NCI-H2227 treated with DMSO at 0.1 percent for 48 hours (cell line): ENCODE data around the gene FSTL4.

Experiments used
- DNase-seq: peaks from one replicate; lab custom pipeline; 2025; lab: John Stamatoyannopoulos, UW

The FSTL4 gene

DNA sequence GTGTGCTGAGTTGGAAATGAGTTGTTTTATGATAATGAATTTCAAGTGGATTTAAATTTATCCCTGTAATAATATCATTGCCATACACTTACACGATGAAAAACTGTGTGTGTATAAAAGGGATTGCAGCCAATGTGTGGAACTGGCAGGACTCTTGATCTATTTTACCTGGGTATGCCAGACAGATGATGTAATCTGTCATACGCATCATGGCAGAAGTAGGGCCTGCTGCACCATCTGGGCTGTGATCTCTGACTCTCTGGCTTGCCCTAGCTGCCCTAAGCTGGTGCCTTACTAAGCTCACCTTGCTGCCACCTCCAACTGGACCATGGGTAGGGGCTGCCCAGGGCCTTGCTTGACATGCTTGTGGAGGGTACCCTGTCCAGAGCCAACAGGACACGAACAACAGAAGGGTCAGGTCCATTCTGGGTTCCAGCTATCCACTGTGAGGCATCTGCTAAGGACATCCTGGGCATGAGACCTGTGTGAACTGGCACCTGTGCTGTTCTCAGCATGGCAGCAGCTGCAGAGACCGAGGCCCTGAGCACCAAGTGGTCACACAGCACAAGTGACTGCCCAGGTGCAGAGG is 184.2 kb downstream of the FSTL4 start:
- no peak for DNase-seq

DNA sequence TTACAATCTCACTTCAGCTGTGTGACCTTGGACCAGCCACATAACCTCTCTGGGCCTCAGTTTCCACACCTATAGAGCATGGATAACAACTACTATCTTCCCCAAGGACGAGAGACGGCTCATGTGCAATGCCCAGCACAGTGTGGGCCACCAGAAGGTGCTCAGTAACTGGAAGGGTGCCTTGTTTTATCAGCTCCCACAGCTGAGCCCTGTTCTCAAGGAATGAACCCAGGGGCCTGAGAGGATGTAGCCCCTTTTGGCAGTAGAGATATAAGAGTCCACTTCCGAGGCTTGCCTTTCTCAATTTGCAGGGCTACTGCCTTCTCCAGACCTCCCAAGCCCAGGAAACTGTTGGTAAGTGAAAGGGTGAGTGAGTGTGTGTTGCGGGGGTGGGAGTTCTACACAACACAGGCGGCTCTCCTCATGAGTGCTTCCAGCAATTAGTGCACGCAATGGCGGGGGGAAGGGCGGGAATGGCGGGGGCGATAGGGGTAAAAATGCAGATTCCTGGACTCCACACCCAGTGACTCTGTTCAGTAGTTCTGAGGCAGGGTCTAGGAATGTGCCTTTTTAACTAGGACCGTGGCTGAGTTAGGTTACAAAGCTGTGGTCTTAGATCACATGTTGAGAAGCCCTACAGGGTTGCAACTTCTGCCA is 185.1 kb downstream of the FSTL4 start:
- no peak for DNase-seq

DNA sequence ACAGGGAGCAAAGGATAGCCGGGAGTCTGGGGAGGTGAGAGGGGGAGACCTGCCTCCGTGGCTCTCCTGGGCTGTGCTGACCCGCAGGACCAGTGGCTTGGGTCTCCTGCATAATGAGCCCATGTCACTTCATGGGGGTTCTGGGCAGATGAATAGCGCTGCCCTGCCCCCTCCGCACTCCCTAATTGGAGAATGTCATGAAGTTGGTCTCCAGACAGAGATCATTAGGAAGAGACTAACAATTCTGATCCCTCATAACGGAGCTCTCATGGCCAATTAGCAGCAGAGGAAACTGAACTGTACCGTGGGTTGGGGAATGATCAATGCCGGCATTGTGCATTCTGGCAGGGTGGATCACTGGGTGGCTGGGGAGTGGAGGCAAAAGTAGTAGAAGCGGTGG is 186.1 kb downstream of the FSTL4 start:
- DNase-seq = no peak

- no peak for DNase-seq
These were observed 186.6 kb downstream of the FSTL4 start for GRCh38 chr5:133425764-133426163.

DNA sequence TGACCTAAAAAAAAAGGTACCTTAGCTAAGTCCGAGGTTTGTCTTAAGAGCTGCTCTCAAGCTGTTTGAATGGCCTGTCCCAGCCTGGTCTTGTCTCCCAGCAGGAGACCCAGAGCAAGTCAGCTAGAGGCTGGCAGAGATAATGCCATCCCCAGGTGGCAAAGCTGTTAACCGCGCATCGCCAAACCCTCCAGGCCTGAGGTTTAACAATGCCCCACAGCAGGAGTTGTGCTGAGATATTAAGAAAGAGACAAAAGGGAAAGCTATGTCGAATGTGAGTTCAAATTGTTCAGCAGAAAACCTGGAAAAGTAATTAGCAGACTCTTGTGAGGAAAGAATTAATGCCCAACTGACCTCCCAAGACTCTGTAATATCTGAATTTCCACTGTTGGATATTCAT is 187.1 kb downstream of the FSTL4 start:
- DNase-seq = peak; percentile 27

DNA sequence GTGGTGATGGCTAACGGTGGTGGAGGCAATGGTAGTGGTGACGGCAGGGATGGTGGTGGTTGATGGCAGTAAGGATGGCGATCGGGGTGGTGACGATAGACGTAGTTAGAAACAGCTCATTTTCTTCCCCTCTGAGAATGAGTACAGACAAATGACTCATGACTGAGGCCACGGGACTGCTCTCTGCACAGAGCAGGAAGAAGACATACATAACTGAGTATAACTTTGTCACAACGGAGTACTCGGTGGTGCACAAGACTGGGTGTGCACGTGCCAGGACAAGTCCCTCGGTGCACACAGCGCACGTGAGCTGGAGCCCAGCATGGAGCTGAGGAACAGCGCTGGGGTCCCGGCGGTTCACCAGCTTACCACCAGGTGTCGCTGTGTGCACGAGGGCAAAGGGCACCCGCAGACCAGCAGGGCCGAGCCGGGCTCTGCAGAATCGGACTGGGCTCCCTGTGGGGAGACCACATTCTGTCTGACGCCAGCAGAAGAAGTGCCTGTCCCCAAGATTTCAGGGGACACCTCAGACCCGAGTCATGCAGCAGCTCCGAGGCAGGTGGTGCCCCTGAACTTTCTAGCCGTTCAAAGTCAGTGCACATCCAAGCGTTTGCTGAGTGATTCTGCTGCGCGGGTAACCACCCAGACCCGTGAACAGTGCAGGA is 188.6 kb downstream of the FSTL4 start:
- DNase-seq = no peak

DNA sequence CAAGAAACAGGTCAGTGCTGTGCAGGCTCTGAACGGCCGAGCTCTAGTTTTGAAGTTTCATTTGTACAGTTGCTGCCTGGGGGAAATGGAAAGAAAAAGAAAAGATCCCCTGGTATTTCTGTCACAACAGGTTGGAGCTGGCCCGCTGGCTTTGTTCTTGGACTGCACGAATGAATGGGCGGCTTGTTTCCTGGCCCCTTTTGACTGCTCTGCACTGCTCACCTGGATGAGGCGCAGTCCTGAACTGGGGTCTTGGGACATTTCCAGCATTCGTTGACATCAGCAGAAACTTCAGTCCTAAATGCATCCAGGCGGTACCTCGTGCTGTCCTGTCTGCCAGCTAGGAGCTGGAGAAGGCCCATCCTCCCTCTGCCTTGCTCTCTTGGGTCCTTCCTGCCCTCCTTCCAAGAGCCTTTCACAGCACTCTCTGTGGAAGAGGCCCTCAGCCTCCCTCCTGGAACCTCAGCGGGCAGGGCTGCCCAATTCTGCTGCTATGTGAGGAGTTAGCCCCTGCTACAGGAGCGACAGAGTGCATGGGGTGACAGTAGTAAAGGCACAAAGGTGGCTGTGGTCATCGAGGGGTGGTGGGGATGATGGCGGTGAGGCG is 189.2 kb downstream of the FSTL4 start:
- DNase-seq = no peak

- DNase-seq = no peak
These were observed 190.5 kb downstream of the FSTL4 start for GRCh38 chr5:133421806-133422205.

- DNase-seq = no peak
These were observed 190.9 kb downstream of the FSTL4 start for GRCh38 chr5:133421394-133421793.

- no peak for DNase-seq
These were observed 191.7 kb downstream of the FSTL4 start for GRCh38 chr5:133420440-133421301.

DNA sequence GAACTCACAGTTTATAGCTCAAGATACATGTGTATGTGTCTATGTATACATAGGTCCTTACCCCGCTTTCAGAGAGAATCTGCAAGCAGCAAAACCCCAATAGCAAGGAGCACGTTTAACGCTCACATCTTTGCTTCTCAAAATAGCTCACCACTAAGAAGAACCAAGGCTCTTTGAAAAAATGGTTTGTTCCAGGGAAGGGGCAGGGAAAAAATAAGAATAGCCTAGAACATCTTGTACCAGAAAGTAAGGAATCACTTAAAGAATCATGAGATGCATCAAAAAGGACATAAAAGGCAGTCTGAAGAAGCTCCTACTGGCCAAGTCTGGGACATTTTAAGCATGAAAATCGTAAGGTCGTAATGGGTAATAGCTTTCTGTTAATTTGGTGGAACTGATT is 196.4 kb downstream of the FSTL4 start:
- DNase-seq = no peak

GRCh38 chr5:133415506-133415905 is 196.8 kb downstream of the FSTL4 start:
- DNase-seq = no peak

GRCh38 chr5:133412661-133413060 is 199.7 kb downstream of the FSTL4 start:
- no peak for DNase-seq

- DNase-seq = no peak
These were observed 202.0 kb downstream of the FSTL4 start for GRCh38 chr5:133410335-133410828.

DNA sequence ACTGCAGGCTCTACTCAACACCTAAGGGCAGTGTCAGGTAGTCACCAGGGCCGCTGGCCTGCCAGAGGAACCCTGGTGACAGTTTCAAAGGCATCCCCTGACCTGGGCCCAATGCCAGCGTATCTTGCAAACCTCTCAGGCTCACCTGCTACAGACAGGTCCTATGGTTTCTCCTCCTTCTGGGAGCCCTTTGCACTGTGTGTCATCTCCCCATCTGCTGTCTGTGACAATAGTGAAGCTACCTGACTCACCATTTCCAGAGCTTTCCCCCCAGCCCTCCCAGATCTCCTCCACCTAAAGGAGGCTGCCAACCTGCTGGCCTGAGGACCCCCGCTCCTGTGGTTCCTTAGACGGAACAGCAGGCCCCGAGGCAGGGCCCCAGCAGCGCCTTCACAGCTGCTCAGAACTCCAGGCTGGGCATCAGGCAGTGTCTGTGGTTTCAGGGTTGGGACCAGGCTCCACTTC is 203.1 kb downstream of the FSTL4 start:
- DNase-seq = no peak

DNA sequence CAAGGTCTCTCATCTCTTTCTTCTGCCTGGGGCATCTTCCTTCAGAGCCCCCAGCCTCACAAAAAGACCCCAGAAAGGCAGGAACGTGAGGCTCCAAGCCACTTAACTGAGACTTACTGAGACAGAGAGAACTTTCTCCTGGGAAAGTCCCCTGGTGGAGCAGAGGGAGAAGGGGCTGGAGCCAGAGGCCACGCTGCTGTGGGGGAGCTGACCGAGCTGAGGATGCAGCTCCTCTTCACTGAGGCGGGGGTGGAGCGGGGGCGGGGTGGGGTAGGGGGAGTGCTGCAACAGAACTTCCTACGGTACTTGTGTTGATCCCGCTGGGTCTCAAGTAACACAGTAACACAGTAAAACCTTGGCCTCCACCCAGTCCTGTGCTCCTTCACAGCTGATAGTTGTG is 204.0 kb downstream of the FSTL4 start:
- DNase-seq = no peak

DNA sequence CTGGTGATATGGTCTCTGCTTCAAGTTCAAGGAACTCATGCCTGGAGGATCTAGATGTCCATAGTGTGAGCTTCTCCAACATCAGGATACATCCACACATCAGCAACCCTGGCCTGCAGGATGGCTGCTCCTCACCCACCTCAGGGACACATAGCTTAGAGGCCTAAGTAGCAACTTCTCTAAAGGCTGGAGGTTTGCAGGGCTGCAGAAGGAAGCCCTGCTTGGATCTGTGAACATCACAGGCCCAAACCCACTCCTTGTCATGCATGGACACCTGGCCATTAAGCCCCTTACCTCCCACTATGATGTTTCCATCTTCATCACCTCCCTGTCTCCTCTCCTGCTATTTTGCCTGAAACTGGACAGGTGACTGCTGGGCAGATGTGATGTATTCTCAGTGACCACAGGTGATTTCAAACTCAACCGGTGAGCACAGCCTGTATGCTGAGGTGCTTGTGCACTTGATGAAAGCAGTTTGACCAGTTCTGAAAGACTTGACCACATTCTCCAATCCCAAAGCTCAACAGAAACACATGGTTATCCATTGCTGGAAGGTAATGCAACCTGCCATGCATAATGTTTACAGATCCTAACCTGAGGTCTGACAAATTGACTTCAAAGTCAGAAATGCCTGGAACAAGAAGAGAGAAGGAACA is 205.2 kb downstream of the FSTL4 start:
- DNase-seq = no peak

GRCh38 chr5:133406208-133406976 is 205.9 kb downstream of the FSTL4 start:
- no peak for DNase-seq

DNA sequence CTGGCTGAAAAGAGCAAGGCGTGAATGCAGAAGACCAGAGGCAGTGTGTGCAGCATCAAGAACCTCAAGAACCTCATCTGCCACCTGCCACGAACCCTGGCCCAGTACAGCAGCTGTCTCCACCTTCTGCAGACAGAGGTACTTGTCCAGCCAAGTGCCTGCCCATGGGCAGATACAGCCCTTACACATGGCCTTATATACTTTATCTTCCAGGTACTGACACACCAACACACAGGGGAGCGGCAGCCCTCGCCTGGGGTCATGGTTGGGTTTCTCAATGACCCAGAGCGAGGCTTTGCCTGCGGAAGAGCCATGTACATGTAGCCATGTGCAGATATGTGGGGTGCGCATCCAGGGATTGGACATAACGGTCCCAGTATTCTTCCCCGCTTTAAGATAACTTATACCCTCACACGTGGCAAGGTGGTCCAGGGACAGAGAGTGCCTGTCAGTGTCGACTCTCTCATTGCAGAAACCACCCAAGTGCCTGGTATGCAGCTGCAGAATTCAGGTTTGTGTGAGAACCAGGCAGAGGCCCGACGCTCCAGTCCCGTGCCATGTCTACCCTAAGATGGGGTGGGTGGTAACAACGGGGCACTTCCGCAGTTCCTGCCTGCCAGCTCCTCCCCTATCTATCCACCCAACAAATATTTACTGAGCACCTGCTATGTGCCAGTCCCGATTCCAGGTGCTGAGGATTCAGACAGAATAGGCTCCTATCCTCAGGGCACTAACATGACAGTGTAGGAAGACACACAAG is 206.9 kb downstream of the FSTL4 start:
- DNase-seq = no peak

- DNase-seq = no peak
These were observed 207.6 kb downstream of the FSTL4 start for GRCh38 chr5:133404724-133405123.
